Activated T-cell treated with anti-CD3 and anti-CD28 coated beads for 48 hours (primary cell): Measurements from ENCODE around the gene SLC4A8.

Source experiments
- DNase-seq: peaks from one replicate; pipeline ENCODE4 v3.0.0-alpha.2; 2020; ENCODE audit warnings: low read depth

The SLC4A8 gene

GRCh38 chr12:51395283-51396230 is 29.1 kb upstream of the SLC4A8 start:
- no peak for DNase-seq

- no peak for DNase-seq
Observed at GRCh38 chr12:51397670-51398069, 27.0 kb upstream of the SLC4A8 start.

DNA sequence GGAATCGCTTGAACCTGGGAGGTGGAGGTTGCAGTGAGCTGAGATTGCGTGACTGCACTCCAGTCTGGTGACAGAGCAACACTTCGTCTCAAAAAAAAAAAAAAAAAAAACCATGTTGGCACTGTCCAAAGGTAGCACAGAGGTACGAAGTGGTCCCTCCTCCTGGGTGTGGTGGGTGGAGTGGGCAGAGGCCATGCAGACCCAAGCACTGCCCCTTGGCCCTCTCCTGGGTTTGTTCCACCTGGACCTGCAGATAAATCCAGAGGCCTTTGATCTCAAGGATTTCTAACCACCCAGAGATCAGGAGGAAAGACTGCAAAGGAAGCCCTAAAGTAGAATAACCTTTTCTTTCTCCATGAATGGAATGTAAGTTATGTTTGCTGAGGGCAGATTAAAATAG is 24.7 kb upstream of the SLC4A8 start:
- DNase-seq: no peak

DNA sequence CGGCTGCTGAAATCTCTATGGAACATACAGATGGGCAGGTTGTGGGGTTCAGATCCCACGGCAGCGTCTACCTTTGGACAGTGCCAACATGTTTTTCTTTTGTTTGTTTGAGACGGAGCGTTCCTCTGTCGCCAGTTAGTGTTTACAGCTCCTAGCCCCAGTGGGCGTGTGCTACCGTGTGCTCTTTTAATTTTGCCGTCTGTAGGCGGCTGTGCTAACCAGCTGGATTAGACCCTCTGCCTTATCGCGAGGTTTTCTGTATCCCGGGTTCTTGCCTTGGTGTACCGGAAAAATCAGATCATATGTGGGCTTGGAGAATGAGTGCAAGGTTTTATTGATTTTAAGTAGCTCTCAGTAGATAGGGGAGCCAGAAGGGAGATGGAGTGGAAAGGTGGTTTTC is 23.6 kb upstream of the SLC4A8 start:
- no peak for DNase-seq

- DNase-seq: no peak
Observed at GRCh38 chr12:51401486-51401885, 23.1 kb upstream of the SLC4A8 start.

DNA sequence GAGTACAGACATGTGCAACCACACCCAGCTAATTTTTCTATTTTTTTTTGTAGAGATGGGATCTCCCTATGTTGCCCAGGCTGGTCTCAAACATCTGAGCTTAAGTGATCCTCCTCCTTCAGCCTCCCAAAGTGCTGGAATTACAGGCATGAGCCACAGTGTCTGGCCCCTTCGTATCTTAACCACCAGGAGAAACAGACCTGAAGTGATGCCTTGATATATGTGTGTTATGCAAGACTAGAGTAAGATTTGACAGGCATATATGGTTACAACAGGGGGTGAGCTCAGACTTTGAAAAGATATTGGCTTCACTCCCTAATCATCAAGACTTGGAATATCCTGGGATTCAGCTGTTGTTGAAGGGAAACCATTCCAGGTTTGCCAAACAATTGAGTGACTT is 22.7 kb upstream of the SLC4A8 start:
- DNase-seq: no peak

GRCh38 chr12:51403159-51403558 is 21.5 kb upstream of the SLC4A8 start:
- no peak for DNase-seq

GRCh38 chr12:51403681-51404136 is 20.9 kb upstream of the SLC4A8 start:
- no peak for DNase-seq

GRCh38 chr12:51404627-51405026 is 20.0 kb upstream of the SLC4A8 start:
- no peak for DNase-seq

- DNase-seq: no peak
Observed at GRCh38 chr12:51405801-51406207, 18.8 kb upstream of the SLC4A8 start.

DNA sequence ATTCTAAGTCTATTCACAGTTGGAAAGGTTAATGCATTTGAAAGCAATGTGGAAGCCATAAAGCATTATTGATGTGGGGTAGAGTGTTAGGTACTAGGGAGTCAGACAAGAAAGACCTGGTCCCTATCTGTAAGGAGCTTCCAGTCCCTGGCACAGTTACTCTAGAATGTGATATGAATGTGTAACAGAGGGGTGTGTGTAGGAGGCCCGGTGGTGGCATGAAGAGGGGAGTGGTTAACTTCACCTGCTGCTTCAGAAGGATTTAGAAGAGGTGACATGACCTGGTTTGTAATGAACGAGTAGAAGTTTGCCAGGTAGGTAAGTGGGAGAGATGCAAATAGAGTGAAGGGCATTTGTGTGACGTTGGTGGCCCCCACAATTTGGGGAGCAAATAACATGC is 18.3 kb upstream of the SLC4A8 start:
- no peak for DNase-seq

- no peak for DNase-seq
Observed at GRCh38 chr12:51406859-51407258, 17.8 kb upstream of the SLC4A8 start.

DNA sequence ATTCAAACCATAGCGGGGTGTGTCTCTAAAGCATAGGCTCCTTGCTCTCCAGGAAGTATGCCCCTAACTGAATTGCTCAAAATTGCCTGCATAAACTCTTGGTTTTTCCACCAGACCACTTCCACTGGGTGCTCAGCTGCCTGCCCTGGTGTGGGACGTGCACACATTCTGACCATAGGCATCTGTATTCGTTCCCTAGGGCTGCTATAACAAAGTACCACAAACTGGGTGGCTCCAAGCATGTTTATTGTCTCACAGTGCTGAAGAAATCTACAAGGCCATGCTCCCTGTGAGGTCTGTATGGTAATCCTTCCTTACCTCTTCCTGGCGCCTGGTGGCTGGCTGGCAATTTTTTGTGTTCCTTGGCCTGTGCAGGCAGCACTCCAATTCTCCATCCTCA is 17.0 kb upstream of the SLC4A8 start:
- DNase-seq: no peak

GRCh38 chr12:51409846-51410245 is 14.8 kb upstream of the SLC4A8 start:
- DNase-seq: no peak

GRCh38 chr12:51413149-51413548 is 11.5 kb upstream of the SLC4A8 start:
- no peak for DNase-seq

DNA sequence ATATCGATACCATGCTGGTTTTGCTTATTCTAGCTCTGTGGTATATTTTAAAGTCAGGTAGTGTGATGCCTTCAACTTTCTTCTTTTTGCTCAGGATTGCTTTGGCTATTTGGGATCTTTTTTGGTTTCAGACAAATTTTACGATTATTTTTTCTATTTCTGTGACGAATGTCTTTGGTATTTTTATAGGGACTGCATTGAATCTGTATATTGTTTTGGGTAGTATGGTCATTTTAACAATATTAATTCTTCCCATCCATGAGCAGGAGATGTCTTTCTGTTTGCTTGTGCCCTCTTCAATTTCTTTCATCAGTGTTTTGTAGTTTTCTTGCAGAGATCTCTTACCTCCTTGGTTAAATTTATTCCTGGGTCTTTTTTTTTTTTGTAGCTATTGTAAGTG is 10.8 kb upstream of the SLC4A8 start:
- no peak for DNase-seq

GRCh38 chr12:51415931-51416330 is 8.7 kb upstream of the SLC4A8 start:
- no peak for DNase-seq

GRCh38 chr12:51417826-51418225 is 6.8 kb upstream of the SLC4A8 start:
- no peak for DNase-seq

DNA sequence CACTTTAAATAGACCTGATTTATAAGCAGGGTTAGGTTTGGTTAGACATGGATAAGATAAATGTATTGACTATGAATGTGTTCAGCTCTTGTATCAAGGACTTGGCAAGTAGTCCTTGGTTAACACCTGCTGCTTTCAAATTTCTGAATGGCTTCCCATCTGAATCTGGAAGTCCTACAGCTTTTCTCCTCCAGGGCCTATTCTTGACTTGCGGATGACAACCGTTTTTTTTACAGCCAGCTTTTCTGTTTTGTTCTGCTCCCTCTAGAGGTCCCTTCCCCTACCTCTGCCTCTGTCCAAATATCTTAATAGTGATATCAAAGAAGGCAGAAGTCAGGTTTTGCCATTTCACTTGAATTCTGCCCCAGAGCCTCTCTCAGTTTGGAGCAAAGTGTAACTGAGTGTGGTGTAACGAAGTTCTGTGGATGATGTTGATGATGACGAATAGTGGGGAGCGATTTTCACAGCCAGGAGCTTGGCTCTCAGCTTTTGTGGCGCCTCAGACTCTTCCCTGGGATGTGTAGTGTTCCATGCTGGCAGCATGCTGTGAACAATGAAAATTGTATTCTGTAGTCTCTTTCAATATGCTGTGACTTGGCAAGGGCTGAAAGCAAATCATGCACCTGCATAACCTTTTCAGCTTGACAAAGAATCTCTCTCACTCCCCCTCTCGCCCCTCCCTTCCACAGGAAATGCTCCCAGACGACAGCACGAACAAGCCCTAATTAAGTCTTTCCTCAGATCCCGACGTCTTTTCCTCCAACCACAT is 5.0 kb upstream of the SLC4A8 start:
- no peak for DNase-seq

GRCh38 chr12:51421266-51421884 is 3.3 kb upstream of the SLC4A8 start:
- peak; percentile 17 for DNase-seq

- no peak for DNase-seq
Observed at GRCh38 chr12:51424094-51424661, 453 bp upstream of the SLC4A8 start.

GRCh38 chr12:51428256-51428655 is 3.6 kb downstream of the SLC4A8 start:
- no peak for DNase-seq
